ENCODE data around the gene PRR30.

DNA sequence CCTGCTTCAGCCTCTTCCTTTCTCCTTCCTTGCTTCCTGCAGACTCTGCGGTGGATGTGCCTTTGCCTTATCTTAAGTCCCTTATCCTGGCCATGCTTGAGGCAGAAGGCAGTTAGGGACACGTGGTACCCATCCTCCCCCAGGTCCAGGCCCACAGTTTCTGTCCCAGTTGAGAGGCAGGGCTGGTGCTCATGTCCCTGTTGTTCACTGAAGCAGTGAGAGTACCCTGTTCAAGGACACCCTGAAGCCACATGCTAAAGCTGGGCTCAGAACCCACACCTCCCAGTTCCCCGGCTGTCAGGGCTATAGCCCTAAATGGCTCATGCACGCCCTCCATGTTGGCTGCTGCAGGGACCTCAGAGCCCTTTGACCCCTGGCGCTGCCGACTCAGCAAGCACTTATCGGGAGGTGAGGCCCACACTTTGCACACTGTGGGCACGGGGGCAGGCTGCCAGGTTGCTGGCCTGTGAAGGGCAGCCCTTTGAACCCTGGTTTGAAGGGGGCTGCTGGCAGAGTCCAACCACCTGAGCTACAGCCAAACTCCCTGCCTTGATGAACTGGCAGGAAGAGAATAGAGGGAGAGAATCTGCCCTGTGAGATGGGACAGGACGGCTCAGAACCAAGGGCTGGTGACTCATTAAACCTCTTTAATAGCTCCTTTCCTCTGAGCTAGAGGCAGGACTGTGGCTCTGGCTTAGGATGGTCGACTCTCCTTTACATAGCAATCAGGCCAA lies 46.3 kb downstream of the PRR30 start:
- TF ChIP-seq TAF1 (IDR thresholded peaks at IDR 0.05; ENCODE audit: borderline replicate concordance, low read depth, low read length) (no peak), POLR2AphosphoS5 (IDR thresholded peaks at IDR 0.05; ENCODE audit: low read depth, low read length) (no peak)

All from GM12892 (cell line).